Measurements from ENCODE around the gene MCTP1. TPM values are rescaled to one million over a fixed set of nuclear protein-coding genes. Genes with fewer than 3 reads are reported as not detected.

Gene MCTP1
- total RNA-seq, 2 donors from 2014 or later = 0.28 to 1.2 TPM

DNA sequence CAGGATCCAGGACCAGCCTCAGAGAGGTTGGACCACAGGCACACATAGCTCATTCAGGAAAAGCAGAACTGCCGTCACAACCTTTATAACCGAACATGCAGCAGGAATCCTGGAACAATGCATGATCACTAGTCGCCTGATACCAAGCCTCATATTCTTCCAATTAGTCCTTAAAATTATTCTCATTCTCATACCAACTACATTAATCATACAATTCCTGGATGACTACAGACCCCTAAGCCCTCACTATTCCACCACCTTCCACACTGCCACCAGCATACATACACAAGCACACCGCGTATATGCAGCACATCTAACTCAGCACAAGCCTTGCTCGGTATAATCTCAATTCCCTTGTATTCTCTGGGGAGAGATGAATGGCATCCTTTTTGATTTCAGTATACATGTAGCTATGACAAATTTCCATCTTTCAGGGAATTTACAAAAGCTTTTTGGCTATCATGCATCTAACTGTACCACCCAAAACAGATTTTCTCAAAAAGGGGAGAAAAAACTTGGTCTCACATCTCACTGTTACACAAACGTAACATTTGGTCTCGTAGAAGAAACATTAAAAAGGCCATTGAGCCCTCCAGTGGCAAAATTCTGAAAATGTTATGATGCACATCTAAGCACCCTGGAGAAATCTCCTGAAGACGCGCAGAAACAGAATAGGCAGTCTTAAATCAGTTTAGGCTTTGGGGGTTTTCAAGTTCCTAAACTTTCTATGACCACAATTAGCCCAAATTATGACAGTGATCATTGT lies 46.2 kb downstream of the MCTP1 start:
- H3K4me3 Mint-ChIP-seq = no peak overlapping the region
- H3K9me3 Mint-ChIP-seq = no peaks in the 10 kb centered on the region
- ATAC-seq (replicated peaks in 1 of 2) = no peak

DNA sequence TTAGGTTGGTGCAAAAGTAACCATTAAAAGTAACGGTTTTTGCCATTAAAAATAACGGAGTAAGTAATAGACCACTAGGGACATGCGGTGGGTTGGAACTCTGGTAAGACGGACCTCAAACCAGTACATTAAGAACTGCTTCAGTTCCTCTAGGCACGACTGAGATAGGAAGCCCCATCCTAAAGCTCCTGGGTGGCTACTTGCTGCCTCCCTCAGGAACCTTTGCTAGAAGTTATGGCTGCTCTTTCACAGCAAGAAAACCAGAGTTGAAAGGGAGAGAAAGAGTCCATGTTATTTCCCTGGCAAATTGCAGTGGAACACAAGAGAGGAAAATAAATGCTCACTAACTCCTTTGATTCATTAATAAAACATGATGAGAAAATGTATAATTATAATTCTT lies 47.6 kb downstream of the MCTP1 start:
- Mint-ChIP-seq H3K4me3 (no peak overlapping the region), H3K27ac (no peak overlapping the region), H3K36me3 (ENCODE audit: insufficient read depth in 2 of 2) (no peaks in the 10 kb centered on the region), H3K9me3 (no peaks in the 10 kb centered on the region), H3K4me1 (ENCODE audit: low read depth) (peaks cover 10% of the 10 kb centered on the region), H3K27me3 (ENCODE audit: low read depth) (peaks cover 8% of the 10 kb centered on the region)
- ATAC-seq (replicated peaks in 1 of 2) = no peak
- DNase-seq = no peak

More for the DNA sequence above, 46.2 kb downstream of the MCTP1 start:
- Mint-ChIP-seq H3K27ac (no peak overlapping the region), H3K4me1 (ENCODE audit: low read depth) (peaks cover 10% of the 10 kb centered on the region), H3K36me3 (ENCODE audit: insufficient read depth in 2 of 2) (peaks cover 0 to 2% of the 10 kb centered on the region in 2 donors), H3K27me3 (ENCODE audit: low read depth) (peaks cover 19% of the 10 kb centered on the region)
- no peak for DNase-seq

DNA sequence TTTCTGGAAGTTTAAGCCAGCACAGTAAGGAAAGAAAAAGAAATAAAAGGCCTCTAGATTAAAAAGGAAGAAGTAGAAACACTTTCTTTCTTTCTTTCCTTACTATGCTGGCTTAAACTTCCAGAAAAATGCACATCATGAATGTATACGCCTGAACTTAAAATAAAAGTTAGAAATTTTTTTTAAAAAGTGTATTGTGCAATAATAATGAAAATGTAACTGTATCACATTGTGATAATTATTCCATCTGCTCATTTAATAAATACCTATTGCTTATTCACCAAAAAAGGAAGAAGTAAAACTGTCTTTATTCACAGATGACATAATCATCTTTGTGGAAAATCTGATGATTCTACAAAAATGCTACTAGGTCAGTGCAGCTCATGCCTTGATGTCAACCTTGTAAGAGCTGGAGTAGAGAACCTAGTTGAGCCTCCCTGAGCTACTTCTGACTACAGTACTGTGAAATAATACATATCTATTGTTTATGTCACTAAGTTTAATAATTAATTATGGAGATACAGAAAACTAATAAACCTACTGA lies 49.4 kb downstream of the MCTP1 start:
- Mint-ChIP-seq H3K27ac (no peak overlapping the region), H3K9me3 (peaks cover 0 to 3% of the 10 kb centered on the region in 2 donors), H3K27me3 (ENCODE audit: low read depth) (peaks cover 8% of the 10 kb centered on the region), H3K4me3 (no peak overlapping the region), H3K4me1 (ENCODE audit: low read depth) (no peaks in the 10 kb centered on the region), H3K36me3 (ENCODE audit: insufficient read depth in 2 of 2) (peaks cover 0 to 2% of the 10 kb centered on the region in 2 donors)
- no peak for DNase-seq
- no peak for ATAC-seq (replicated peaks in 1 of 2)

DNA sequence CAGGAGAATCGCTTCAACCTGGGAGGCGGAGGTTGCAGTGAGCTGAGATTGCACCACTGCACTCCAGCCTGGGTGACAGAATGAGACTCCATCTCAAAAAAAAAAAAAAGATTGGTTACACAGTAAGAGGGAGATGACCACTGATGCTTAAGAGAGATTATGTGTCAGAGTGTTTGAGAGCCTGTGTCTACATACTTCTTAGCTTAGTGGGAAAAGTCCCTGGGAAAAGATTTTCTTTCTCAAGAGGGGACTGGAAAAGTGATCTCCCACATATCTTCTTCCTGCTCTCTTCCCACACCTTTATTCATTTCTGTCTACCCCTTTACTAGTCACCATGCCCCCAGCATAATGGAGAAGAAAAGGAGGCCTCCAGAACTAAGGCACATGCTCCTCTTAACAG lies 55.2 kb downstream of the MCTP1 start:
- Mint-ChIP-seq H3K27ac (no peak overlapping the region), H3K9me3 (peaks cover 0 to 3% of the 10 kb centered on the region in 2 donors), H3K27me3 (ENCODE audit: low read depth) (no peaks in the 10 kb centered on the region), H3K36me3 (ENCODE audit: insufficient read depth in 2 of 2) (peaks cover 0 to 2% of the 10 kb centered on the region in 2 donors), H3K4me3 (no peak overlapping the region), H3K4me1 (ENCODE audit: low read depth) (no peaks in the 10 kb centered on the region)
- no peak for DNase-seq
- ATAC-seq (replicated peaks in 1 of 2) = no peak

DNA sequence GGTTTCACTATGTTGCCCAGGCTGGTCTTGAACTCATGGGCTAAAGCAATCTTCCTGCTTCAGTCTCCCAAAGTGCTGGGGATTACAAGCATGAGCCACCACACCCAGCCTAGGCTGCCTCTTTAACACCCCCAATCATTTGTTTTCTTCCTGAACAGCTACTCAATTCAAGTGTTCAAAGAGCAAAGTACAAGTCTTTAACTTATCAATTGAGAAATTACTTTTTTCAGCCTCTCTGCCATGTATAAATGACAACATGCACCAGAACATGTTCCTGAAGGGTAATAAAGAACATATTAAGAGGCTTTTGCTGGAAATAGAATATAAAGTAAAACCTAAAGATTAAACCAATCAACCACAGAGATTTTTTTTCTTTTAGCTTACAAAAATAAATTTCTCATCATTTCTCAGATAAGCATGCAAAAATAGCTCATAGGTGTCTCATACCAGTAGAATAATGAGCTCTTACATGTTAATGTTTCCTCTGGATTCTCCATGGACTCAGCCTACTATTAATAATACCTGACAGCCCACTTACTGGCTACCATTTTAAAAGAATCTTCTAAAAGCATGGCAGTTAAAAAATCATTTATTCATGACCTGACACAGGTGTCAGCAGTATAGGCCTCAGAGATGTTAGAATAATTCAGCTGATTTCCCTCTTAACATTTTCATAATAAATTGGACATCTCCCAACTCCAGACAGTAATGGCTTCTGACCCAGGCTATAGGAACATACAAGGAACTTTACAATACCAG lies 60.0 kb downstream of the MCTP1 start:
- Mint-ChIP-seq H3K4me1 (ENCODE audit: low read depth) (no peaks in the 10 kb centered on the region), H3K9me3 (no peaks in the 10 kb centered on the region), H3K27me3 (ENCODE audit: low read depth) (no peaks in the 10 kb centered on the region), H3K4me3 (no peak overlapping the region), H3K36me3 (ENCODE audit: insufficient read depth in 2 of 2) (no peaks in the 10 kb centered on the region), H3K27ac (no peak overlapping the region)
- DNase-seq (no peak), ATAC-seq (replicated peaks in 1 of 2) (no peak)

DNA sequence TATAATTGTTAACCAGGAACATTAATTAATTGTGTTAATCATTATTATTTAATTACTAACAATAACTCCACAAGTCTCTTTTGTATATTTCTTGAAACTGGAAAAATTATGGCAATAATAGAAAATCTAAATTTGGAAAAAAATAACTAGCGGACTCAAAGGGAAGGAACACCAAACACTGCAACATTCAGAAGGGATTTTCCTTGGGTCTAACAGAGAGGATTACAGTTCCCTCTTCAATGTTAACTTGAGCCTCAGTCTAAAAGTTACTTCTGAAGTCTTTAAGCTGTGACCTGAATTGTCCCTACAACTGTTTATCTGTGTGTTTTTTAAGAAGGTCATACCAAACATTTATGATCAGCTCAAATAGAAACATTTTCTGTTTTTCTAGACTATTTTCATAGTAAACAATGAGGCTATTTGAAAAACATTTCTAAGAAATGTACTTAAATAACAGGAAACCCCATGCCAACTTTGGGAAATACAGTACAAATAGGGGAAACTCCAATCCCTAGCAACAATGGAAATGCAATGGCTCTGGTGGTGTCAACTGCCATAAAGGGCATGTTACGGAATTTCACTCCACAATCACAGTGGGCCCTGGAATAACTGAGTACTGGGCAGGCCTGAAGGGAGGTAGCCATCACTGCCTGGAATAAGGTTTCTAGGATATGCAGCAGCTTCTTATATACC lies 61.2 kb downstream of the MCTP1 start:
- no peak for DNase-seq
- Mint-ChIP-seq H3K27ac (no peak overlapping the region), H3K4me1 (ENCODE audit: low read depth) (no peaks in the 10 kb centered on the region), H3K27me3 (ENCODE audit: low read depth) (no peaks in the 10 kb centered on the region), H3K9me3 (no peaks in the 10 kb centered on the region), H3K36me3 (ENCODE audit: insufficient read depth in 2 of 2) (no peaks in the 10 kb centered on the region), H3K4me3 (no peak overlapping the region)
- no peak for ATAC-seq (replicated peaks in 1 of 2)

DNA sequence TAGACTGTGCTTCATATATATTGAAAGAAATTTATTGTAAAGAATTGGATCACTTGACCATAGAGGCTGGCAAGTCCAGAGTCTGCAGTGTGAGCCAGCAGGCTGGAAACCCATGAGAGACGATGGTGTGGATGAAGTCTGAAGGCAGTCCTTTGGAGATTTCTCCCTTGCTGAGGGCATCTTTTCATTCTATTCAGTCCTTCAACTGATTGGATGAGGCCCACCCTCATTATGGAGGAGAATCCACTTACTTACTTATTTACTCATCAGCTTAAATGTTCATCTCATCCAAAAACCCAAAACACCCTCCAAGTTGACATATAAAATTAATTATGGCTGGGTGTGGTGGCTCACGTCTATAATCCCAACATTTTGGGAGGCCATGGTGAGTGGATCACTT lies 62.1 kb downstream of the MCTP1 start:
- no peak overlapping the region for H3K4me3 Mint-ChIP-seq
- no peaks in the 10 kb centered on the region for H3K4me1 Mint-ChIP-seq (ENCODE audit: low read depth)
- H3K27ac Mint-ChIP-seq = no peak overlapping the region
- DNase-seq = no peak
- H3K27me3 Mint-ChIP-seq (ENCODE audit: low read depth) = no peaks in the 10 kb centered on the region
- no peak for ATAC-seq (replicated peaks in 1 of 2)
- H3K36me3 Mint-ChIP-seq (ENCODE audit: insufficient read depth in 2 of 2) = no peaks in the 10 kb centered on the region
- H3K9me3 Mint-ChIP-seq = no peaks in the 10 kb centered on the region

DNA sequence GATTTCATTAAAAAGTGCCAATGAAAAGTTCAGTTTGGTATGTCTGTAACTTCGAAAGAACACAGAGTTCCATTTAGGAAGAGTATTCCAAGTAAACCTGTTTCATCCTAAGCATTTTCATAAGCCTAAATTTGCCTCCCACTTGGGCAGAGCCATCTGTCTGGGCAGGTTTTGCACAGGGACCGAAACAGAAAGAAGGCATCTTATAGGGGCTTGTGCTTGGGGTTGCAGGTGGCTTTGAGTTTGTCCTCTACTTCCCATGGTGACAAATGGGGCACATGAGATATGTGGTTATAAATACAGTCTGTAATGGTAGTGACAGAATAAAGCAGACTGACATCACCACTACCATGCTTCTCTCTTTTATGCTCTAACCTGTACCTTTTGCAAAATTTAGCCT lies 63.7 kb downstream of the MCTP1 start:
- DNase-seq = no peak
- no peak overlapping the region for H3K27ac Mint-ChIP-seq
- no peaks in the 10 kb centered on the region for H3K36me3 Mint-ChIP-seq (ENCODE audit: insufficient read depth in 2 of 2)
- no peaks in the 10 kb centered on the region for H3K27me3 Mint-ChIP-seq (ENCODE audit: low read depth)
- no peak overlapping the region for H3K4me3 Mint-ChIP-seq
- H3K4me1 Mint-ChIP-seq (ENCODE audit: low read depth) = no peaks in the 10 kb centered on the region
- H3K9me3 Mint-ChIP-seq = no peaks in the 10 kb centered on the region
- ATAC-seq (replicated peaks in 1 of 2) = no peak

DNA sequence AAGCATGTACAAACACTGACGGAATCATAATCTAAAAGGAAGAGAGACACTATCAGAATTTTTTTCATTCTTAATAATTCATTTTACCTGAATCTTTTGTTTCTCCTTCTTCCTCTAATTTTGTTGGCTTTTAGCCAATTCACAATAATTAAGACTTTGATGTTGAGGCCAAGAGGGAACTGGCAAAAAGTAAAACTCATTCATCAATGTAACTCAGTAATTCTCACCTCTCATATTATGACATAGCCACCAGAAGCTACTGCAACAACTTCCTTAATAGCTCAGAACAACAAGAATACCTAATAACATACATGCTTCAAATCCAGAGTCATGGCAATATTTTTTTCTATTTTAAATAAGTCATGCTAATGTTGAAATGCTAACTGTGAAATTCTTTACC lies 64.5 kb downstream of the MCTP1 start:
- Mint-ChIP-seq H3K36me3 (ENCODE audit: insufficient read depth in 2 of 2) (no peaks in the 10 kb centered on the region), H3K27ac (no peak overlapping the region), H3K4me3 (no peak overlapping the region), H3K27me3 (ENCODE audit: low read depth) (no peaks in the 10 kb centered on the region), H3K4me1 (ENCODE audit: low read depth) (no peaks in the 10 kb centered on the region), H3K9me3 (no peaks in the 10 kb centered on the region)
- ATAC-seq (replicated peaks in 1 of 2) (no peak), DNase-seq (no peak)

DNA sequence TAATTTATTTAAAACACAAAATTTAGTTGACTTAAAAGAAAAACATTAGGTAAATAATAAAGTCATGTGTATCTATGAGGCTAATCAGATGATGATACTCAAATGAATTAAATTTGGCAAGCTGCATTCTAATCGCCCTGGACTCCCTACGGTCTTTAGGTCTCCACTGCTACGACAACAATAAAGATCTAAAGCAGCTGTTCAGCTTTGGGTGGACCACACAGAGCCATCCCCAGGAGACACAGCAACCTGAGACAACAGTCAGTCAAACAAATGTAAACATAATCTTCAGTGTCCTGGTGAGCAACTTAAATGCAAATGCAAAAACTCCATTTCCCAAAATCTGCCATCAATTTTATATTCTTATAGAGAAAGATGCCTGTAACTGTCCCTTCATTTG lies 65.5 kb downstream of the MCTP1 start:
- no peaks in the 10 kb centered on the region for H3K9me3 Mint-ChIP-seq
- no peaks in the 10 kb centered on the region for H3K4me1 Mint-ChIP-seq (ENCODE audit: low read depth)
- DNase-seq (no peak), ATAC-seq (replicated peaks in 1 of 2) (no peak)
- no peaks in the 10 kb centered on the region for H3K27me3 Mint-ChIP-seq (ENCODE audit: low read depth)
- H3K36me3 Mint-ChIP-seq (ENCODE audit: insufficient read depth in 2 of 2) = no peaks in the 10 kb centered on the region
- no peak overlapping the region for H3K27ac Mint-ChIP-seq
- no peak overlapping the region for H3K4me3 Mint-ChIP-seq

DNA sequence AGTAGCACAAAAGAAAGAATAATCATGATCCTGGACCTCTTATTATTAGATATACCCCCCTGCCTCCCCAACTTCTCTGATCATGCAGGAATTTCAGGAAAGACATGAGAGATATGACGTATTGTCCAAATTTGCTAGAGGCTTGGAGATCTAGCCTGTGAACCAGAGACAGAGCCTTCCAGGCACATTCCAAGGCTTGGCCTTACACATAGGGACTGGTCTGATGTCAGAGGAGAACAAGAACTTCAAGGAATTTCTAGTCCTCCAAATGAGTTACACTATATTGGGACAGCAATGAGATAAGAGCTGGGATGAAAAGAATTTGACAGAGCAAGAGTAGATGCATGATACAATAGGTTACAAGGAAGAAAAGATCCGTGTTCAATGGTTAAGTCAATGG lies 67.0 kb downstream of the MCTP1 start:
- Mint-ChIP-seq H3K4me1 (ENCODE audit: low read depth) (no peaks in the 10 kb centered on the region), H3K27ac (no peak overlapping the region), H3K9me3 (peaks cover 0 to 2% of the 10 kb centered on the region in 2 donors), H3K36me3 (ENCODE audit: insufficient read depth in 2 of 2) (no peaks in the 10 kb centered on the region), H3K4me3 (no peak overlapping the region), H3K27me3 (ENCODE audit: low read depth) (no peaks in the 10 kb centered on the region)
- DNase-seq = no peak
- ATAC-seq (replicated peaks in 1 of 2) = no peak

DNA sequence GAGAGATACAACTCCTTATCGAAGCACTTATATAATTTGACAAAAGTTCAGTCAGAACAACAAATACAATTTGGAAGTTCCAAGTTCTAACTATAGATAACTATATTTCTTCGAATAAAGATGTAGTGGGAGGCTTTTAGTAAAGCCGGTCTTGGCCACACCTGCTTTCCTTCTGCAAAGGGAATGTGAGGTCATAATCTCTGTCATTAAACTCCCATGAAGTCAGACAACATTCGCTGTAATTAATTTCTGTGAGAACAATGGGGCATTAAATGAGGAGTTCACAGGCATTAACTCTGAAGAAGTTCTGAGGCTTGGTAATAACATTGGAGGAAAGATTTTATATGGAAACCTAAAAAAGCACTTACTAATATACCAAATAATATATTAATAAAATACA lies 67.5 kb downstream of the MCTP1 start:
- H3K27ac Mint-ChIP-seq = no peak overlapping the region
- H3K9me3 Mint-ChIP-seq = peaks cover 0 to 3% of the 10 kb centered on the region in 2 donors
- H3K4me1 Mint-ChIP-seq (ENCODE audit: low read depth) = no peaks in the 10 kb centered on the region
- no peak overlapping the region for H3K4me3 Mint-ChIP-seq
- H3K27me3 Mint-ChIP-seq (ENCODE audit: low read depth) = no peaks in the 10 kb centered on the region
- DNase-seq = no peak
- ATAC-seq (replicated peaks in 1 of 2) = no peak
- H3K36me3 Mint-ChIP-seq (ENCODE audit: insufficient read depth in 2 of 2) = peaks cover 0 to 2% of the 10 kb centered on the region in 2 donors

Data from activated T-cell treated with anti-CD3 and anti-CD28 coated beads, Interleukin-2, amount 50 U/mL, for 72 hours (primary cell).